Transverse colon (tissue), 4 donors: ENCODE results near the gene CACNB2.

ENCODE experiments used
- CTCF ChIP-seq, 5 experiments: fragments of 200-600 bp in 3 of 5; fragments of 450-650 bp in 2 of 5; sonication (generic) in 3 of 5; IDR thresholded peaks; 1 replicate in 2 of 5; 2 replicates in 3 of 5; pipeline ENCODE4 v1.5.1; 2016 to 2017; ENCODE audit warnings: antibody characterized with exemption in 5 of 5, inconsistent platforms in 3 of 5, mild to moderate bottlenecking in 2 of 5, moderate library complexity in 1 of 5
- POLR2AphosphoS5 ChIP-seq, 3 donors: sonication (generic); formaldehyde crosslinking; IDR thresholded peaks; one replicate each; pipeline ENCODE4 v1.6.1; 2016; ENCODE audit warnings: antibody characterized with exemption in 3 of 3

- TF ChIP-seq CTCF (IDR thresholded peaks at IDR 0.05), result no peak
- TF ChIP-seq POLR2AphosphoS5 (IDR thresholded peaks at IDR 0.05), result no peak
Measured at GRCh38 chr10:18350340-18350739, 210.1 kb downstream of the CACNB2 start.
